ENCODE measurements around the gene SDK1. TPM values are rescaled to one million over a fixed set of nuclear protein-coding genes. Genes with fewer than 3 reads are reported as not detected.

SDK1 gene
- total RNA-seq, 1 experiment from 2014 or later, result 9.3 TPM

DNA sequence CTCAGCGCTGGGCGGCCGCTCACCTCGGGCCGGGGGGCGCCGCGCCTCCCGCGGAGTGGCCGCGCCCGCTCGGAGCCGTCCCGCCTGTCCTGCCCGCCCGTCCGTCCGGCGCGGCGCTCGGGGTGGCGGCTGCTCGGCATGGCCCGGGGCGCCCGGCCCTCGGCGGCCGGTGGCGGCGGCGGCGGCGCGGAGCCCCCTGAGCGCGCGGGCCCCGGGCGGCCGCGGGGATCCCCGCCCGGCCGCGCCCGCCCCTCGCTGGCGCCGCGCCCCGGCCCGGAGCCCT lies 338 bp downstream of the SDK1 start:
- no peak for DNase-seq (ENCODE audit: low spot score)
- Mint-ChIP-seq H3K36me3 (no peaks in the 10 kb centered on the region), H3K4me3 (no peak overlapping the region), H3K27ac (no peak overlapping the region), H3K4me1 (peaks cover 40% of the 10 kb centered on the region), H3K27me3 (ENCODE audit: low read depth) (peaks cover 24% of the 10 kb centered on the region), H3K9me3 (no peaks in the 10 kb centered on the region)
- POLR2A ChIA-PET, result no interaction called here
- CTCF ChIA-PET, result interaction anchor here (0.6 to 6.0 kb wide), 9 partner anchors 11 to 521 kb away, joined by 3 to 78 read pairs (median 5); no protein-coding TSS in a partner anchor
- ATAC-seq, result peak; percentile 4
- TF ChIP-seq KAT7 (CRISPR knock-in tag; IDR thresholded peaks at IDR 0.05; ENCODE audit: borderline replicate concordance), result no peak
- no peak for TF ChIP-seq ZNF423 (CRISPR knock-in tag; IDR thresholded peaks at IDR 0.05)
- TF ChIP-seq ZNF219 (CRISPR knock-in tag; IDR thresholded peaks at IDR 0.05; ENCODE audit: borderline replicate concordance), result no peak
- TF ChIP-seq, protein P1, sequence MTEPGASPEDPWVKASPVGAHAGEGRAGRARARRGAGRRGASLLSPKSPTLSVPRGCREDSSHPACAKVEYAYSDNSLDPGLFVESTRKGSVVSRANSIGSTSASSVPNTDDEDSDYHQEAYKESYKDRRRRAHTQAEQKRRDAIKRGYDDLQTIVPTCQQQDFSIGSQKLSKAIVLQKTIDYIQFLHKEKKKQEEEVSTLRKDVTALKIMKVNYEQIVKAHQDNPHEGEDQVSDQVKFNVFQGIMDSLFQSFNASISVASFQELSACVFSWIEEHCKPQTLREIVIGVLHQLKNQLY (CRISPR knock-in tag; IDR thresholded peaks at IDR 0.05), result no peak
- TF ChIP-seq IRF1 (CRISPR knock-in tag; IDR thresholded peaks at IDR 0.05), result no peak
- TF ChIP-seq, protein P2, sequence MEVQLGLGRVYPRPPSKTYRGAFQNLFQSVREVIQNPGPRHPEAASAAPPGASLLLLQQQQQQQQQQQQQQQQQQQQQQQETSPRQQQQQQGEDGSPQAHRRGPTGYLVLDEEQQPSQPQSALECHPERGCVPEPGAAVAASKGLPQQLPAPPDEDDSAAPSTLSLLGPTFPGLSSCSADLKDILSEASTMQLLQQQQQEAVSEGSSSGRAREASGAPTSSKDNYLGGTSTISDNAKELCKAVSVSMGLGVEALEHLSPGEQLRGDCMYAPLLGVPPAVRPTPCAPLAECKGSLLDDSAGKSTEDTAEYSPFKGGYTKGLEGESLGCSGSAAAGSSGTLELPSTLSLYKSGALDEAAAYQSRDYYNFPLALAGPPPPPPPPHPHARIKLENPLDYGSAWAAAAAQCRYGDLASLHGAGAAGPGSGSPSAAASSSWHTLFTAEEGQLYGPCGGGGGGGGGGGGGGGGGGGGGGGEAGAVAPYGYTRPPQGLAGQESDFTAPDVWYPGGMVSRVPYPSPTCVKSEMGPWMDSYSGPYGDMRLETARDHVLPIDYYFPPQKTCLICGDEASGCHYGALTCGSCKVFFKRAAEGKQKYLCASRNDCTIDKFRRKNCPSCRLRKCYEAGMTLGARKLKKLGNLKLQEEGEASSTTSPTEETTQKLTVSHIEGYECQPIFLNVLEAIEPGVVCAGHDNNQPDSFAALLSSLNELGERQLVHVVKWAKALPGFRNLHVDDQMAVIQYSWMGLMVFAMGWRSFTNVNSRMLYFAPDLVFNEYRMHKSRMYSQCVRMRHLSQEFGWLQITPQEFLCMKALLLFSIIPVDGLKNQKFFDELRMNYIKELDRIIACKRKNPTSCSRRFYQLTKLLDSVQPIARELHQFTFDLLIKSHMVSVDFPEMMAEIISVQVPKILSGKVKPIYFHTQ (CRISPR knock-in tag; IDR thresholded peaks at IDR 0.05), result no peak
- TF ChIP-seq, protein P3, sequence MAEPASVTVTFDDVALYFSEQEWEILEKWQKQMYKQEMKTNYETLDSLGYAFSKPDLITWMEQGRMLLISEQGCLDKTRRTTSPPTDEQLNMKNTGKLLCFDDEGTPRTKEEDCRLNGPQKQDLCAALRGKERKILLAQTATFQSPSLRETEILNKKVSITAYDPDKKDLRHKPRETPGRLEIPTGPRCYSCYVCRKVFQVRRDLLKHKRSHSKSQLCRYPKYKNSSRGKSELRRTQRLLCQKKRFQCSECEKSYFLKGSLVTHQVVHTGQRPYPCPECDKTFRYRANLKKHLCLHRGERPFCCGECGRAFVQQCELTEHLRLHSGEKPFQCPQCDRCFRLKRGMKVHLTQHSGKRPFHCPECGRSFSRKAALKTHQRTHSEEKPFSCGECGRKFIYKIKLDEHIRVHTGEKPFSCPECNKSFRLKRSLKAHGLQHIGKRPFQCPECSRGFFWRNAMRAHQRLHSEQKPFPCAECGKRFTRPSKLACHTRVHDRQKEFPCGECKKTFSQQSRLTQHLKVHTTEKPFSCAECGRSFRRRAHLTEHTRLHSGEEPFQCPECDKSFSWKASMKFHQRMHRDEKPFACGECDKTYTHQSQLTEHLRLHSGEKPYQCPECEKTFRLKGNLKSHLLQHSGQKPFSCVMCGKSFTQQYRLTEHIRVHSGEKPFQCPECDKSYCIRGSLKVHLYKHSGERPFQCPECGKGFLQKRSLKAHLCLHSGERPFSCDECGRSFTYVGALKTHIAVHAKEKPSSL (CRISPR knock-in tag; conservative IDR thresholded peaks at IDR 0.05), result no peak
- TF ChIP-seq STAT6 (CRISPR knock-in tag; conservative IDR thresholded peaks at IDR 0.05; ENCODE audit: low read depth), result no peak
- no peak for TF ChIP-seq ESRRA (CRISPR knock-in tag; IDR thresholded peaks at IDR 0.05; ENCODE audit: borderline replicate concordance)
- no peak for TF ChIP-seq ZNF671 (CRISPR knock-in tag; IDR thresholded peaks at IDR 0.05)

GRCh38 chr7:3301831-3302618 lies 973 bp downstream of the SDK1 start:
- DNase-seq (ENCODE audit: low spot score), result peak; percentile 43
- peaks cover 24% of the 10 kb centered on the region for H3K27me3 Mint-ChIP-seq (ENCODE audit: low read depth)
- ATAC-seq, result peak; percentile 18
- no peaks in the 10 kb centered on the region for H3K9me3 Mint-ChIP-seq
- ChIA-PET POLR2A (interaction anchor here (0.5 kb wide), 1 partner anchor 23 kb away, joined by 3 read pairs; no protein-coding TSS in a partner anchor), CTCF (interaction anchor here (0.8 to 6.0 kb wide), 11 partner anchors 18 to 1177 kb away, joined by 3 to 78 read pairs (median 4); no protein-coding TSS in a partner anchor)
- TF ChIP-seq FOXK1 (CRISPR knock-in tag; IDR thresholded peaks at IDR 0.05) (no peak), ZNF232 (CRISPR knock-in tag; IDR thresholded peaks at IDR 0.05) (no peak), AFF4 (CRISPR knock-in tag; IDR thresholded peaks at IDR 0.05; ENCODE audit: borderline replicate concordance) (no peak), TP53 (CRISPR knock-in tag; IDR thresholded peaks at IDR 0.05) (no peak), JUN (CRISPR knock-in tag; IDR thresholded peaks at IDR 0.05) (no peak), NR3C1 (CRISPR knock-in tag; conservative IDR thresholded peaks at IDR 0.05; ENCODE audit: low read depth) (no peak)
- no peaks in the 10 kb centered on the region for H3K36me3 Mint-ChIP-seq
- peak overlapping the region; percentile 78 for H3K4me3 Mint-ChIP-seq
- H3K4me1 Mint-ChIP-seq, result peaks cover 39% of the 10 kb centered on the region
- peak overlapping the region; percentile 65; the same call in 1 of the 2 replicates for H3K27ac Mint-ChIP-seq

Measured in WTC11 (cell line).